ENCODE results near the gene TMEM225B.

- TF ChIP-seq CTCF (IDR thresholded peaks at IDR 0.05 in 8 of 11, conservative IDR thresholded peaks at IDR 0.05 in 3 of 11) (no peak), POLR2A (IDR thresholded peaks at IDR 0.05) (no peak)
These were observed 2.9 kb upstream of the TMEM225B start for GRCh38 chr7:99594948-99595745.

Measured in spleen (tissue), 7 donors.